Natural killer cell (primary cell): ENCODE measurements around the gene PLEKHA6. TPM values are rescaled to one million over a fixed set of nuclear protein-coding genes. Genes with fewer than 3 reads are reported as not detected.

Experiments
- ATAC-seq, 3 donors: fragments of 150-1000 bp in 2 of 3; fragments of 200-7000 bp in 1 of 3; cut with Tn5 transposase; 1 replicate in 1 of 3; 2 replicates in 2 of 3; pipeline ENCODE4 v1.10.0; 2021; ENCODE audit warnings: mild to moderate bottlenecking in 2 of 3, moderate library complexity in 2 of 3
- DNase-seq, 2 donors: peaks; one replicate each; pipeline versions ENCODE4 v3.0.0 to v3.0.0-alpha.2; 2013 to 2021; ENCODE audit warnings: mixed read lengths in 1 of 2
- H3K27ac ChIP-seq: one replicate; pipeline ENCODE4 v1.5.1; 2013; ENCODE audit warnings: mild to moderate bottlenecking, low read length
- H3K27me3 ChIP-seq: one replicate; pipeline ENCODE4 v1.6.1; 2013; ENCODE audit warnings: low read length; ENCODE audit not compliant: control insufficient read depth, insufficient read depth
- H3K36me3 ChIP-seq: one replicate; pipeline ENCODE4 v1.6.1; 2013; ENCODE audit warnings: low read length; ENCODE audit not compliant: control insufficient read depth, insufficient read depth
- H3K4me1 ChIP-seq: one replicate; pipeline ENCODE4 v1.6.1; 2013; ENCODE audit warnings: low read length; ENCODE audit not compliant: control insufficient read depth, insufficient read depth
- H3K4me3 ChIP-seq: one replicate; pipeline ENCODE4 v1.5.1; 2013; ENCODE audit warnings: low read length
- H3K9me3 ChIP-seq: one replicate; pipeline ENCODE4 v1.6.1; 2013; ENCODE audit warnings: low read length; ENCODE audit not compliant: control insufficient read depth, insufficient read depth
- H3K27ac Mint-ChIP-seq, 2 donors: one replicate each; pipeline ENCODE4 v1.8.0; 2022; ENCODE audit warnings: mild to moderate bottlenecking in 2 of 2, mixed read lengths in 2 of 2, moderate library complexity in 1 of 2
- H3K27me3 Mint-ChIP-seq, 2 donors: one replicate each; pipeline ENCODE4 v1.8.0; 2022; ENCODE audit warnings: low read depth in 2 of 2, mixed read lengths in 2 of 2
- H3K36me3 Mint-ChIP-seq: one replicate; pipeline ENCODE4 v1.8.0; 2022; ENCODE audit warnings: mixed read lengths
- H3K4me1 Mint-ChIP-seq, 2 donors: one replicate each; pipeline ENCODE4 v1.8.0; 2022; ENCODE audit warnings: mixed read lengths in 2 of 2
- H3K4me3 Mint-ChIP-seq: one replicate; pipeline ENCODE4 v1.8.0; 2022; ENCODE audit warnings: mild to moderate bottlenecking, moderate library complexity, mixed read lengths
- H3K9me3 Mint-ChIP-seq, 2 donors: one replicate each; pipeline ENCODE4 v1.8.0; 2022; ENCODE audit warnings: mixed read lengths in 2 of 2
- WGBS: methylation state at CpG from one replicate; pipeline ENCODE4 v1.1.7; 2013; ENCODE audit warnings: missing lambda C conversion rate; ENCODE audit not compliant: insufficient coverage; 5-methylcytosine and 5-hydroxymethylcytosine counted together
- intact Hi-C: fragments of 100-400 bp; cut with micrococcal nuclease; formaldehyde crosslinking; loops from one replicate; pipeline ENCODE4 v1.14.2; 2022
- total RNA-seq, 4 donors: library from RNA; stranded (reverse); fragments of 120-200 nt in 1 of 4; gene quantifications; one replicate each; pipeline versions ENCODE4 v1.2.3 to v1.2.4, GENCODE V29; 2013 to 2022
- TF ChIP-seq, protein P1 (sequence below): fragments of 200-600 bp; IDR thresholded peaks from one replicate; pipeline ENCODE4 v1.8.0; 2022; ENCODE audit warnings: antibody characterized with exemption

Gene PLEKHA6
- total RNA-seq, 3 donors from 2014 or later (not counting 1 experiment from before 2014, with no cell fraction given), result 0.10 to 0.43 (median 0.16) TPM

GRCh38 chr1:204321665-204322064 lies 38.1 kb downstream of the PLEKHA6 start:
- no peak for DNase-seq
- Histone ChIP-seq H3K4me1 (no peaks in the 10 kb centered on the region), H3K36me3 (no peaks in the 10 kb centered on the region), H3K27me3 (no peaks in the 10 kb centered on the region), H3K9me3 (no peaks in the 10 kb centered on the region), H3K27ac (no peak overlapping the region), H3K4me3 (no peak overlapping the region)
- WGBS, result 79% methylated on average over 2 of the region's 2 CpGs
- Mint-ChIP-seq H3K4me3 (no peak overlapping the region), H3K27me3 (peaks cover 0 to 8% of the 10 kb centered on the region in 2 donors), H3K27ac (no peak overlapping the region), H3K4me1 (no peaks in the 10 kb centered on the region), H3K9me3 (no peaks in the 10 kb centered on the region), H3K36me3 (no peaks in the 10 kb centered on the region)
- TF ChIP-seq, protein P1, sequence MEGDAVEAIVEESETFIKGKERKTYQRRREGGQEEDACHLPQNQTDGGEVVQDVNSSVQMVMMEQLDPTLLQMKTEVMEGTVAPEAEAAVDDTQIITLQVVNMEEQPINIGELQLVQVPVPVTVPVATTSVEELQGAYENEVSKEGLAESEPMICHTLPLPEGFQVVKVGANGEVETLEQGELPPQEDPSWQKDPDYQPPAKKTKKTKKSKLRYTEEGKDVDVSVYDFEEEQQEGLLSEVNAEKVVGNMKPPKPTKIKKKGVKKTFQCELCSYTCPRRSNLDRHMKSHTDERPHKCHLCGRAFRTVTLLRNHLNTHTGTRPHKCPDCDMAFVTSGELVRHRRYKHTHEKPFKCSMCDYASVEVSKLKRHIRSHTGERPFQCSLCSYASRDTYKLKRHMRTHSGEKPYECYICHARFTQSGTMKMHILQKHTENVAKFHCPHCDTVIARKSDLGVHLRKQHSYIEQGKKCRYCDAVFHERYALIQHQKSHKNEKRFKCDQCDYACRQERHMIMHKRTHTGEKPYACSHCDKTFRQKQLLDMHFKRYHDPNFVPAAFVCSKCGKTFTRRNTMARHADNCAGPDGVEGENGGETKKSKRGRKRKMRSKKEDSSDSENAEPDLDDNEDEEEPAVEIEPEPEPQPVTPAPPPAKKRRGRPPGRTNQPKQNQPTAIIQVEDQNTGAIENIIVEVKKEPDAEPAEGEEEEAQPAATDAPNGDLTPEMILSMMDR, result no peak
- no peak for ATAC-seq
- intact Hi-C loops, result no loop called here

GRCh38 chr1:204321051-204321450 lies 38.7 kb downstream of the PLEKHA6 start:
- WGBS, result 77% methylated on average over 2 of the region's 2 CpGs
- Mint-ChIP-seq H3K4me1 (no peaks in the 10 kb centered on the region), H3K4me3 (no peak overlapping the region), H3K9me3 (no peaks in the 10 kb centered on the region), H3K27ac (no peak overlapping the region), H3K36me3 (no peaks in the 10 kb centered on the region), H3K27me3 (peaks cover 0 to 8% of the 10 kb centered on the region in 2 donors)
- ATAC-seq, result no peak
- Histone ChIP-seq H3K27me3 (no peaks in the 10 kb centered on the region), H3K9me3 (no peaks in the 10 kb centered on the region), H3K27ac (no peak overlapping the region), H3K4me3 (no peak overlapping the region), H3K36me3 (no peaks in the 10 kb centered on the region), H3K4me1 (no peaks in the 10 kb centered on the region)
- intact Hi-C loops, result no loop called here
- no peak for DNase-seq
- TF ChIP-seq, protein P1, result no peak

GRCh38 chr1:204320382-204320804 lies 39.3 kb downstream of the PLEKHA6 start:
- H3K4me3 ChIP-seq, result no peak overlapping the region
- ATAC-seq, result no peak
- H3K9me3 Mint-ChIP-seq, result no peaks in the 10 kb centered on the region
- H3K4me1 ChIP-seq, result no peaks in the 10 kb centered on the region
- H3K27ac ChIP-seq, result no peak overlapping the region
- H3K27me3 ChIP-seq, result no peaks in the 10 kb centered on the region
- no peaks in the 10 kb centered on the region for H3K4me1 Mint-ChIP-seq
- no peaks in the 10 kb centered on the region for H3K36me3 ChIP-seq
- peaks cover 0 to 8% of the 10 kb centered on the region in 2 donors for H3K27me3 Mint-ChIP-seq
- 77% methylated on average over 4 of the region's 5 CpGs for WGBS
- no peaks in the 10 kb centered on the region for H3K36me3 Mint-ChIP-seq
- TF ChIP-seq, protein P1, result no peak
- H3K27ac Mint-ChIP-seq, result no peak overlapping the region
- intact Hi-C loops, result no loop called here
- H3K4me3 Mint-ChIP-seq, result no peak overlapping the region
- H3K9me3 ChIP-seq, result no peaks in the 10 kb centered on the region
- DNase-seq, result no peak

DNA sequence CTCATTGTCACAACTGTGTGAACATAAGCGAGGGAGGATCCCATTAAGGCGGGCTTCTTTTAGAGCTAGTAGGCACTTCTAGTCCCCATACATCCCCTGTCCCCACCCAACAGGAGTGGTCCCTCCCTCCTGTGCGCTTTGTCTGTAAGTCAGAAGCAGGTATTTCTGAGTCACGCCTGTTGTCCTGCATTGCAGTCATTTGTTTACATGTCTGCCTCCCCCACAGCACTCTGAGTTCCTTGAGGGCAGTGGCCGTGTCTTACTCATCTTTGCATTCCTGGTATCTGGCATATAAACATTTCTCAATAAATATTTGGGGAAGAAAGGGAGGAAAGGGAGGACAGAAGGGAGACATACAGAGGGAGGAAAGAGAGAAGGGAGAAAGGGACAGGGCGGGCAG lies 40.3 kb downstream of the PLEKHA6 start:
- no peaks in the 10 kb centered on the region for H3K27me3 ChIP-seq
- Mint-ChIP-seq H3K27me3 (peaks cover 0 to 9% of the 10 kb centered on the region in 2 donors), H3K4me3 (no peak overlapping the region), H3K4me1 (no peaks in the 10 kb centered on the region), H3K9me3 (no peaks in the 10 kb centered on the region), H3K27ac (no peak overlapping the region), H3K36me3 (no peaks in the 10 kb centered on the region)
- 88% methylated on average over 5 of the region's 6 CpGs for WGBS
- TF ChIP-seq, protein P1, result no peak
- intact Hi-C loops, result no loop called here
- no peaks in the 10 kb centered on the region for H3K9me3 ChIP-seq
- no peaks in the 10 kb centered on the region for H3K36me3 ChIP-seq
- H3K4me3 ChIP-seq, result no peak overlapping the region
- ATAC-seq, result no peak
- no peaks in the 10 kb centered on the region for H3K4me1 ChIP-seq
- H3K27ac ChIP-seq, result no peak overlapping the region
- no peak for DNase-seq
